HT-29 (cell line): ENCODE results near the gene RAB4A. TPM values are rescaled to one million over a fixed set of nuclear protein-coding genes. Genes with fewer than 3 reads are reported as not detected.
"Not testable (repeated sequence)": the region's sequence is repeated elsewhere in the genome, so short reads cannot be mapped to it uniquely, and the experiment has no call there.

Source experiments
- DNase-seq: peaks from one replicate; pipeline ENCODE4 v3.0.0-alpha.2; 2015; ENCODE audit warnings: low spot score
- total RNA-seq: library from RNA; depleted of rRNA; stranded (reverse); fragments of >200 nt; shearing (Covaris generic); gene quantifications from 2 replicates; pipeline ENCODE4 v1.2.3, GENCODE V29; 2014

The RAB4A gene
- total RNA-seq, 1 experiment from 2014 or later: 47.3 TPM

GRCh38 chr1:229296541-229296941 lies 25.6 kb downstream of the RAB4A start:
- no peak for DNase-seq

GRCh38 chr1:229297746-229298145 lies 26.8 kb downstream of the RAB4A start:
- no peak for DNase-seq

GRCh38 chr1:229298420-229298819 lies 27.5 kb downstream of the RAB4A start:
- no peak for DNase-seq

- no peak for DNase-seq
These were observed 28.1 kb downstream of the RAB4A start for GRCh38 chr1:229298887-229299503.

- DNase-seq: no peak
These were observed 29.3 kb downstream of the RAB4A start for GRCh38 chr1:229300099-229300757.

GRCh38 chr1:229302740-229303139 lies 31.8 kb downstream of the RAB4A start:
- DNase-seq: no peak

- no peak for DNase-seq
These were observed 32.9 kb downstream of the RAB4A start for GRCh38 chr1:229303855-229304254.

GRCh38 chr1:229305392-229305791 lies 34.5 kb downstream of the RAB4A start:
- no peak for DNase-seq

GRCh38 chr1:229309074-229309473 lies 38.2 kb downstream of the RAB4A start:
- DNase-seq: no peak

- no peak for DNase-seq
These were observed 38.8 kb downstream of the RAB4A start for GRCh38 chr1:229309684-229310083.

GRCh38 chr1:229310833-229311232 lies 39.9 kb downstream of the RAB4A start:
- no peak for DNase-seq

GRCh38 chr1:229316166-229316565 lies 45.3 kb downstream of the RAB4A start:
- no peak for DNase-seq

GRCh38 chr1:229318056-229318455 lies 47.1 kb downstream of the RAB4A start:
- DNase-seq: no peak

- DNase-seq: no peak
These were observed 48.6 kb downstream of the RAB4A start for GRCh38 chr1:229319487-229319886.

GRCh38 chr1:229323201-229323600 lies 52.3 kb downstream of the RAB4A start:
- no peak for DNase-seq

GRCh38 chr1:229323885-229324553 lies 53.1 kb downstream of the RAB4A start:
- DNase-seq: no peak

GRCh38 chr1:229325401-229325800 lies 54.5 kb downstream of the RAB4A start:
- DNase-seq: no peak

- no peak for DNase-seq
These were observed 55.1 kb downstream of the RAB4A start for GRCh38 chr1:229325853-229326487.

GRCh38 chr1:229326601-229327000 lies 55.7 kb downstream of the RAB4A start:
- no peak for DNase-seq

- DNase-seq: not testable (repeated sequence)
These were observed 56.9 kb downstream of the RAB4A start for GRCh38 chr1:229327765-229328164.

GRCh38 chr1:229328598-229329362 lies 57.9 kb downstream of the RAB4A start:
- DNase-seq: no peak

- DNase-seq: no peak
These were observed 63.4 kb downstream of the RAB4A start for GRCh38 chr1:229334269-229334668.
